ENCODE data around the gene OS9.

OS9 gene

GRCh38 chr12:57737467-57738460 is 43.8 kb downstream of the OS9 start:
- peak; percentile 95 for DNase-seq

GRCh38 chr12:57738661-57739237 is 44.8 kb downstream of the OS9 start, which contains the start of gene AGAP2:
Gene AGAP2 (minus strand): TSS chr12:57738742. CDS start chr12:57738246, 496 bp downstream.
- peak; percentile 88 for DNase-seq

- no peak for DNase-seq
These were observed 45.5 kb downstream of the OS9 start for GRCh38 chr12:57739387-57739786.

GRCh38 chr12:57739914-57740538 is 46.1 kb downstream of the OS9 start:
- no peak for DNase-seq

GRCh38 chr12:57740656-57741412 is 46.9 kb downstream of the OS9 start:
- DNase-seq, result no peak

- no peak for DNase-seq
These were observed 47.5 kb downstream of the OS9 start for GRCh38 chr12:57741413-57741789.

GRCh38 chr12:57741844-57742738 is 48.2 kb downstream of the OS9 start:
- no peak for DNase-seq

GRCh38 chr12:57743769-57744168 is 49.8 kb downstream of the OS9 start:
- no peak for DNase-seq

- no peak for DNase-seq
These were observed 50.4 kb downstream of the OS9 start for GRCh38 chr12:57744194-57744776.

GRCh38 chr12:57744777-57745484 is 51.0 kb downstream of the OS9 start, which contains the start of gene TSPAN31:
Gene TSPAN31 (plus strand): TSS chr12:57745039. CDS start chr12:57745155, 116 bp downstream.
- DNase-seq, result peak; percentile 100

GRCh38 chr12:57745485-57745881 is 51.6 kb downstream of the OS9 start:
- no peak for DNase-seq

GRCh38 chr12:57746025-57746424 is 52.1 kb downstream of the OS9 start:
- DNase-seq, result no peak

- DNase-seq, result no peak
These were observed 55.1 kb downstream of the OS9 start for GRCh38 chr12:57749061-57749460.

- no peak for DNase-seq
These were observed 56.9 kb downstream of the OS9 start for GRCh38 chr12:57750561-57751431.

- no peak for DNase-seq
These were observed 57.5 kb downstream of the OS9 start for GRCh38 chr12:57751432-57751787.

- peak; percentile 100 for DNase-seq
These were observed 58.1 kb downstream of the OS9 start, which contains the start of gene CDK4 for GRCh38 chr12:57751788-57752667. Gene CDK4 (minus strand): TSS chr12:57752310. CDS start chr12:57751717, 593 bp downstream.

GRCh38 chr12:57752668-57753000 is 58.7 kb downstream of the OS9 start:
- no peak for DNase-seq

- DNase-seq, result no peak
These were observed 59.9 kb downstream of the OS9 start for GRCh38 chr12:57753756-57754337.

All from T1000 (cell line).